GM19238 (cell line): ENCODE measurements around the gene CD320.
"Not testable (repeated sequence)": the region's sequence is repeated elsewhere in the genome, so short reads cannot be mapped to it uniquely, and the experiment has no call there.

Source experiments
- DNase-seq: peaks from one replicate; pipeline ENCODE4 v3.0.0; 2011; ENCODE audit warnings: low spot score; ENCODE audit not compliant: insufficient read length

Gene CD320

GRCh38 chr19:8307965-8308866 lies at the start of gene CD320:
Gene CD320, minus strand, starts transcription at chr19:8308358. Its CDS starts 68 bp downstream, at chr19:8308290.
- DNase-seq, result peak; percentile 91

- no peak for DNase-seq
Observed at GRCh38 chr19:8357007-8357521, 48.9 kb upstream of the CD320 start.

GRCh38 chr19:8355631-8356402 lies 47.7 kb upstream of the CD320 start:
- no peak for DNase-seq

- not testable (repeated sequence) for DNase-seq
Observed at GRCh38 chr19:8352845-8353244, 44.7 kb upstream of the CD320 start.

GRCh38 chr19:8352134-8352827 lies 44.1 kb upstream of the CD320 start:
- no peak for DNase-seq

- not testable (repeated sequence) for DNase-seq
Observed at GRCh38 chr19:8349629-8350372, 41.6 kb upstream of the CD320 start.

- no peak for DNase-seq
Observed at GRCh38 chr19:8343483-8343844, 35.3 kb upstream of the CD320 start.

- DNase-seq, result peak; percentile 98
Observed at GRCh38 chr19:8342684-8343482, 34.7 kb upstream of the CD320 start, which contains the start of gene KANK3. Gene KANK3, minus strand, starts transcription at chr19:8343262. Its CDS starts 5,434 bp downstream, at chr19:8337828.

GRCh38 chr19:8342316-8342683 lies 34.1 kb upstream of the CD320 start:
- DNase-seq, result no peak

GRCh38 chr19:8341504-8341903 lies 33.3 kb upstream of the CD320 start:
- DNase-seq, result not testable (repeated sequence)

GRCh38 chr19:8340341-8341096 lies 32.4 kb upstream of the CD320 start:
- no peak for DNase-seq

- no peak for DNase-seq
Observed at GRCh38 chr19:8338835-8339234, 30.7 kb upstream of the CD320 start.

GRCh38 chr19:8337728-8338127 lies 29.6 kb upstream of the CD320 start:
- DNase-seq, result no peak

GRCh38 chr19:8336660-8337059 lies 28.5 kb upstream of the CD320 start:
- no peak for DNase-seq

GRCh38 chr19:8336072-8336569 lies 28.0 kb upstream of the CD320 start:
- no peak for DNase-seq

GRCh38 chr19:8335343-8336071 lies 27.3 kb upstream of the CD320 start:
- no peak for DNase-seq

GRCh38 chr19:8334458-8335342 lies 26.5 kb upstream of the CD320 start:
- DNase-seq, result no peak
